ENCODE data around the gene FHOD3.

DNA sequence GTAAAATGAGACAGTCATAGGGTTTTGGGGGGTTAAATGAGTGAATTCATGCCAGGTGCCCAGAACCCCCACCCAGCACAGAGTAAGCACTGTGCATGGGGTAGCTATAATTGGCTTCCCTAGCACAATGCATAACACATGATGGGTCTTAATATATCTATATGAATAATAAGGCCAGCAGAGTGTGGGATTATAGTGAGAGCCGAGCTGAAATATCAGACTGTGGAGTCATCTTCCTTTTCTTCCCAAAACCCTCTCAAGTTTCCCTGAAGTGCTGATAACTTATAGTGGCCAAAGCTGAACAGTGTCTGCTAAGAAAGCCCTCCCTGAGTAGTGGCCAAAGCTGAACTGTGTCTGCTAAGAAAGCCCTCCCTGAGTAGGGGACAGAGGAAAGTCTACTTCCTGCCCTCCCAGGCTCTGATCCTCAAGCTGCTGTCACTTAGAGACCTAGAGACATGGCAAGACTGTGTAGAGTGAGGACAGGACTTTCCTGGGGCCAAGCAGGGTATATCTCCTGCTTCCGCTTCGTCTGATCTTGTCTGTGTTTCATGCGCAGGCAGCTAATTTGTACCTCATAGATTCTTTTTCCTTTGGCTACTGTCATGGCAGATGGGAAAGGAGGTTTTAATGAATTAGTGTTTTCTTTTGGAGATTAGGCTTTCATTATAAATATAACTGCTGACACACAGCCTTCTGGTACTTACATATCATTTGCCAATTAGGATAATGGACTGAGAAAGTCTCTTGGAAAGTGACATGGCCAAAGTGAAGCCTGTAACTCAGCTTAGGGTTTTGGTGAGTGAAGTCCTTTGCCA, 94.9 kb downstream of the FHOD3 start:
- TF ChIP-seq JUNB (CRISPR knock-in tag; IDR thresholded peaks at IDR 0.05; ENCODE audit: borderline replicate concordance) (no peak), MXI1 (IDR thresholded peaks at IDR 0.05; ENCODE audit: borderline replicate concordance, low read depth, low read length) (no peak), XBP1 (CRISPR knock-in tag; IDR thresholded peaks at IDR 0.05) (no peak), TEAD2 (CRISPR knock-in tag; IDR thresholded peaks at IDR 0.05) (no peak), ATF1 (CRISPR knock-in tag; IDR thresholded peaks at IDR 0.05) (no peak)
- TF ChIP-seq, protein P1, sequence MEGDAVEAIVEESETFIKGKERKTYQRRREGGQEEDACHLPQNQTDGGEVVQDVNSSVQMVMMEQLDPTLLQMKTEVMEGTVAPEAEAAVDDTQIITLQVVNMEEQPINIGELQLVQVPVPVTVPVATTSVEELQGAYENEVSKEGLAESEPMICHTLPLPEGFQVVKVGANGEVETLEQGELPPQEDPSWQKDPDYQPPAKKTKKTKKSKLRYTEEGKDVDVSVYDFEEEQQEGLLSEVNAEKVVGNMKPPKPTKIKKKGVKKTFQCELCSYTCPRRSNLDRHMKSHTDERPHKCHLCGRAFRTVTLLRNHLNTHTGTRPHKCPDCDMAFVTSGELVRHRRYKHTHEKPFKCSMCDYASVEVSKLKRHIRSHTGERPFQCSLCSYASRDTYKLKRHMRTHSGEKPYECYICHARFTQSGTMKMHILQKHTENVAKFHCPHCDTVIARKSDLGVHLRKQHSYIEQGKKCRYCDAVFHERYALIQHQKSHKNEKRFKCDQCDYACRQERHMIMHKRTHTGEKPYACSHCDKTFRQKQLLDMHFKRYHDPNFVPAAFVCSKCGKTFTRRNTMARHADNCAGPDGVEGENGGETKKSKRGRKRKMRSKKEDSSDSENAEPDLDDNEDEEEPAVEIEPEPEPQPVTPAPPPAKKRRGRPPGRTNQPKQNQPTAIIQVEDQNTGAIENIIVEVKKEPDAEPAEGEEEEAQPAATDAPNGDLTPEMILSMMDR (CRISPR knock-in tag; IDR thresholded peaks at IDR 0.05): no peak
- TF ChIP-seq, protein P2, sequence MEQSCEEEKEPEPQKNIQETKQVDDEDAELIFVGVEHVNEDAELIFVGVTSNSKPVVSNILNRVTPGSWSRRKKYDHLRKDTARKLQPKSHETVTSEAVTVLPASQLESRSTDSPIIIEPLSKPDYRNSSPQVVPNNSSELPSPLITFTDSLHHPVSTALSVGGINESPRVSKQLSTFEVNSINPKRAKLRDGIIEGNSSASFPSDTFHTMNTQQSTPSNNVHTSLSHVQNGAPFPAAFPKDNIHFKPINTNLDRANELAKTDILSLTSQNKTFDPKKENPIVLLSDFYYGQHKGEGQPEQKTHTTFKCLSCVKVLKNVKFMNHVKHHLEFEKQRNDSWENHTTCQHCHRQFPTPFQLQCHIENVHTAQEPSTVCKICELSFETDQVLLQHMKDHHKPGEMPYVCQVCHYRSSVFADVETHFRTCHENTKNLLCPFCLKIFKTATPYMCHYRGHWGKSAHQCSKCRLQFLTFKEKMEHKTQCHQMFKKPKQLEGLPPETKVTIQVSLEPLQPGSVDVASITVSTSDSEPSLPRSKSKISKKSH (CRISPR knock-in tag; IDR thresholded peaks at IDR 0.05; ENCODE audit: borderline replicate concordance): no peak
- TF ChIP-seq, protein P3, sequence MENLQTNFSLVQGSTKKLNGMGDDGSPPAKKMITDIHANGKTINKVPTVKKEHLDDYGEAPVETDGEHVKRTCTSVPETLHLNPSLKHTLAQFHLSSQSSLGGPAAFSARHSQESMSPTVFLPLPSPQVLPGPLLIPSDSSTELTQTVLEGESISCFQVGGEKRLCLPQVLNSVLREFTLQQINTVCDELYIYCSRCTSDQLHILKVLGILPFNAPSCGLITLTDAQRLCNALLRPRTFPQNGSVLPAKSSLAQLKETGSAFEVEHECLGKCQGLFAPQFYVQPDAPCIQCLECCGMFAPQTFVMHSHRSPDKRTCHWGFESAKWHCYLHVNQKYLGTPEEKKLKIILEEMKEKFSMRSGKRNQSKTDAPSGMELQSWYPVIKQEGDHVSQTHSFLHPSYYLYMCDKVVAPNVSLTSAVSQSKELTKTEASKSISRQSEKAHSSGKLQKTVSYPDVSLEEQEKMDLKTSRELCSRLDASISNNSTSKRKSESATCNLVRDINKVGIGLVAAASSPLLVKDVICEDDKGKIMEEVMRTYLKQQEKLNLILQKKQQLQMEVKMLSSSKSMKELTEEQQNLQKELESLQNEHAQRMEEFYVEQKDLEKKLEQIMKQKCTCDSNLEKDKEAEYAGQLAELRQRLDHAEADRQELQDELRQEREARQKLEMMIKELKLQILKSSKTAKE (CRISPR knock-in tag; IDR thresholded peaks at IDR 0.05; ENCODE audit: borderline replicate concordance): no peak
- TF ChIP-seq, protein P4, sequence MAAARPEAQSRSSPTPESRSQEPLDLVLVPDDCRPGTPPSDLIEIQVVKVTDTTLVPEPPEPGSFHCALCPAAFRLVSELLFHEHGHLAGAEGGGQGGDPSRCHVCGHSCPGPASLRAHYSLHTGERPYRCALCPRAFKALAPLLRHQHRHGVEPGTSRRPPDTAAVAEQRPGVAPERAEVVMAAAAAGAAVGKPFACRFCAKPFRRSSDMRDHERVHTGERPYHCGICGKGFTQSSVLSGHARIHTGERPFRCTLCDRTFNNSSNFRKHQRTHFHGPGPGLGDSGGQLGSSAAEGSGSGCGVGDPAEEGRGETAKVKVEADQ (CRISPR knock-in tag; IDR thresholded peaks at IDR 0.05; ENCODE audit: borderline replicate concordance): no peak

Measured in HepG2 (cell line).